ENCODE data around the gene INVS. TPM values are rescaled to one million over a fixed set of nuclear protein-coding genes. Genes with fewer than 3 reads are reported as not detected.
"Not testable (repeated sequence)": the region's sequence is repeated elsewhere in the genome, so short reads cannot be mapped to it uniquely, and the experiment has no call there.

INVS gene
- total and polyA plus RNA-seq, 11 donors, result 2.5 to 10.4 (median 7.4) TPM

DNA sequence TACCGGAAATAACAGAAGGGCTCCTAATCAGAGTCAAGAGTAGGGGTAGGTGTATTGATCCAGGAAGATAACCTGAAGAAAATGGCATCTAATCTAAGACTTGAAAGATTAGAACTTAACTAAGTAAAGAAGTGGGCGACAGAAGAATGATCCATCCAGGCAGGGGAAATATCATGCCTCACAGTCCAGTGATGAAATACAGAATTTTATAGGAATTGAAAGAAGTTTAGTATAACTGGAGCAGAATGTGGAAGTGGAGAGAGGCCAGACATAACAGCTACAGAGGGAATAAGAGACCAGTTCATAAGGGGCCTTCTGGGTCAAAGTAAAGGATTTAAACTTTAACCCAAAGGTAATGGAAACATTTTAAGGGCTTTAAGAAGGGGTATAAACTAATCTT is 42.5 kb upstream of the INVS start:
- intact Hi-C loops (cut with DNase I), result no loop called here
- H3K27ac ChIP-seq, result no peak overlapping the region
- peaks cover 0 to 57% (median 43%) of the 10 kb centered on the region in 9 donors for H3K36me3 ChIP-seq
- no peaks in the 10 kb centered on the region for H3K9me3 ChIP-seq
- H3K4me3 ChIP-seq, result no peak overlapping the region
- WGBS, 4 donors, result 92 to 97% (median 93%) methylated on average over 2 of the region's 2 CpGs
- DNase-seq, result no peak
- peaks cover 0 to 5% (median 0%) of the 10 kb centered on the region in 12 donors for H3K4me1 ChIP-seq
- TF ChIP-seq, protein P1, sequence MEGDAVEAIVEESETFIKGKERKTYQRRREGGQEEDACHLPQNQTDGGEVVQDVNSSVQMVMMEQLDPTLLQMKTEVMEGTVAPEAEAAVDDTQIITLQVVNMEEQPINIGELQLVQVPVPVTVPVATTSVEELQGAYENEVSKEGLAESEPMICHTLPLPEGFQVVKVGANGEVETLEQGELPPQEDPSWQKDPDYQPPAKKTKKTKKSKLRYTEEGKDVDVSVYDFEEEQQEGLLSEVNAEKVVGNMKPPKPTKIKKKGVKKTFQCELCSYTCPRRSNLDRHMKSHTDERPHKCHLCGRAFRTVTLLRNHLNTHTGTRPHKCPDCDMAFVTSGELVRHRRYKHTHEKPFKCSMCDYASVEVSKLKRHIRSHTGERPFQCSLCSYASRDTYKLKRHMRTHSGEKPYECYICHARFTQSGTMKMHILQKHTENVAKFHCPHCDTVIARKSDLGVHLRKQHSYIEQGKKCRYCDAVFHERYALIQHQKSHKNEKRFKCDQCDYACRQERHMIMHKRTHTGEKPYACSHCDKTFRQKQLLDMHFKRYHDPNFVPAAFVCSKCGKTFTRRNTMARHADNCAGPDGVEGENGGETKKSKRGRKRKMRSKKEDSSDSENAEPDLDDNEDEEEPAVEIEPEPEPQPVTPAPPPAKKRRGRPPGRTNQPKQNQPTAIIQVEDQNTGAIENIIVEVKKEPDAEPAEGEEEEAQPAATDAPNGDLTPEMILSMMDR (IDR thresholded peaks at IDR 0.05), result no peak
- no peak for TF ChIP-seq POLR2A (IDR thresholded peaks at IDR 0.05)
- ATAC-seq, result no peak
- no peaks in the 10 kb centered on the region for H3K27me3 ChIP-seq

DNA sequence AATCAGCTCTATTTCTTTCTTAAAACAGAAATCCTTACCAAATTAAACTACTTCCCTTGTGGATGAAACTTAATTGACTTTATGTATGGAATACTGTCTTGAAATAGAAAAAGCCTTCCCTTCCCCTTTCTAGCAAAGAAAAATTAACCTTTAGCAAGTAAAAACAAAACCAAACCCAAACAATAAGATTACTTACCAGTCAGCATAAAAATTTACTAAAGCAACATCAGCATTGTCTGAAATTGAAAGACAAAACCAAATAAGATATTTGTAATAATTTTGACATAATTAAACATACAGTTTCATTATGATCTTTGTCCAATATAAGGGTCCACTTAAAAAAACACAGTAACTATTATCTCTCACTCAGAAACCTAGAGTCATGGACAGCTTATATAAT is 41.4 kb upstream of the INVS start:
- intact Hi-C loops (cut with DNase I), result no loop called here
- TF ChIP-seq, protein P1 (IDR thresholded peaks at IDR 0.05), result no peak
- TF ChIP-seq POLR2A (IDR thresholded peaks at IDR 0.05), result no peak
- DNase-seq (no peak), ATAC-seq (no peak)
- Histone ChIP-seq H3K4me1 (peaks cover 0 to 5% (median 0%) of the 10 kb centered on the region in 12 donors), H3K36me3 (peaks cover 0 to 47% (median 35%) of the 10 kb centered on the region in 9 donors), H3K27me3 (no peaks in the 10 kb centered on the region), H3K27ac (no peak overlapping the region), H3K4me3 (no peak overlapping the region), H3K9me3 (no peaks in the 10 kb centered on the region)

DNA sequence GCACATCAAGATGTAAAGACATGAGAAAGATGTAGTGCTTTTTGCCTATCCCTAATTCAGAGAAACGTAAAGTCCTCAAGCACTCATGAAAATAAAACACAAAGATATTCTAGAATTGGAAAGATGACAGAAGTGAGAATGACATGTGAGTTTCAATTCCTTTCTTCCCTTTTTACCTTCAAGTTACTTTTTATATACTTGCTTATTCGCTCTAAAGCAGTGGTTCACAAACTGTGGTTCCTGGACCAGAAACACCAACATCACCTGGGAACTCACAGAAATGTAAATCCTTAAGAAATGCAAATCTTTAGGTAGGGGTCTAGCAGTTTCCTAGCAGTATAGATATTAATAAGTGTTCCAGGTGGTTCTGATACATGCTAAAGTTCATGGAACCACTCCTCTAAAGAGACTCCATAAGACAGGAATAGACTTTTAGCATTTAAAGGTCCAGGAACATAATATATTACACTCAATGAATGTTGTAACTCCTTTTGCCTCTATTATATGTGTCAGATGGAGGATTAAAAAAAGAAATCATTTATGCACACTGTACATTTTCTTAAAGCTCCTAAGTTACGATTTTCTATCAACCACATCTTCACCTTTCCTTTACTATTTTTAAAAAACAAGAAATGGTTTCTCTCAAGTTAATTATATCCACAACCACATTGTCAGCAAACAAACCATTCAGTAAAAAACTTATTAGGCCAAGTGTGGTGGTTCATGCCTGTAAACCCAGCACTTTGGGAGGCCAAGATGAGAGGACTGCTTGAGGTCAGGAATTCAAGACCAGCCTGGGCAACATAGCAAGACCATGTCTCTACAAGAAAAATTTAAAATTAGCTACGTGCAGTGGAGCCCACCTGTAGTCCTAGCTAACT is 40.1 kb upstream of the INVS start:
- 91 to 93% (median 92%) methylated on average over 4 of the region's 4 CpGs for WGBS, 4 donors
- Histone ChIP-seq H3K27ac (no peak overlapping the region), H3K4me1 (peaks cover 0 to 14% (median 9%) of the 10 kb centered on the region in 12 donors), H3K4me3 (no peak overlapping the region), H3K27me3 (no peaks in the 10 kb centered on the region), H3K36me3 (peaks cover 0 to 45% (median 35%) of the 10 kb centered on the region in 9 donors), H3K9me3 (no peaks in the 10 kb centered on the region)
- ATAC-seq (no peak), DNase-seq (no peak)
- TF ChIP-seq, protein P1 (IDR thresholded peaks at IDR 0.05), result no peak
- no peak for TF ChIP-seq POLR2A (IDR thresholded peaks at IDR 0.05)
- intact Hi-C loops (cut with DNase I), result no loop called here

DNA sequence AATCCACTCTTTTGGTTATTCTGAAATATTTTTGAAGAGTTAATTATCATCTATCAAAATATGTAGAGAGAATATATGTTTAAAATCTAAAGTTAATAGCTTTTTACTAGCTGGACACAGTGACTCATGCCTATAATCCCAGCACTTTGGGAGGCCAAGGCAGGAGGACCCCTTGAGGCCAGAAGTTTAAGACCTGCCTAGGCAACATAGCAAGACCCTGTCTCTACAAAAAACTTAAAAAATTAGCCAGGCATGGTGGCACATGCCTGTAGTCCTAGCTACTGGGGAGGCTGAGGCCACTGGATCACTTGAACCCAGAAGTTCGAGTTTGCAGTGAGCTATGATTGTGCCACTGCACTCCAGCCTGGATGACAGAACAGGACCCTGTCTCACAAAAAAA is 36.4 kb upstream of the INVS start:
- Histone ChIP-seq H3K4me1 (peaks cover 0 to 28% (median 15%) of the 10 kb centered on the region in 12 donors), H3K36me3 (peaks cover 0 to 22% (median 20%) of the 10 kb centered on the region in 9 donors)
- H3K27me3 ChIP-seq; H3K4me3 ChIP-seq; ATAC-seq; intact Hi-C loops (cut with DNase I); H3K9me3 ChIP-seq; H3K27ac ChIP-seq; DNase-seq: not testable (repeated sequence)
- WGBS, 4 donors, result 82 to 93% (median 86%) methylated on average over 1 of the region's 1 CpG

Data from heart left ventricle (tissue), 16 donors.